ENCODE results near the gene CD200R1L. TPM values are rescaled to one million over a fixed set of nuclear protein-coding genes. Genes with fewer than 3 reads are reported as not detected.

Gene CD200R1L
- total and polyA plus RNA-seq, 2 experiments from 2014 or later, result not detected

GRCh38 chr3:112858410-112859069 lies 11.9 kb upstream of the CD200R1L start:
- DNase-seq (ENCODE audit: low spot score), result no peak

GRCh38 chr3:112857526-112857925 lies 10.9 kb upstream of the CD200R1L start:
- peaks cover 13% of the 10 kb centered on the region for H3K36me3 Mint-ChIP-seq (ENCODE audit: low read depth)
- Histone ChIP-seq H3K4me2 (no peak overlapping the region), H3K27ac (ENCODE audit: low read depth) (no peak overlapping the region), H3K36me3 (ENCODE audit: insufficient read depth) (no peaks in the 10 kb centered on the region), H3K79me2 (replicated peaks; ENCODE audit: insufficient read depth) (no peaks in the 10 kb centered on the region), H3K4me3 (no peak overlapping the region), H3K4me1 (ENCODE audit: insufficient read depth) (no peaks in the 10 kb centered on the region), H3K9me2 (ENCODE audit: insufficient read depth) (peaks cover 4% of the 10 kb centered on the region; the same call in 1 of the 2 replicates), H3K27me3 (ENCODE audit: insufficient read depth) (no peaks in the 10 kb centered on the region), H3F3A (replicated peaks; ENCODE audit: low read depth) (no peaks in the 10 kb centered on the region), H2AFZ (no peak overlapping the region), H4K20me1 (replicated peaks; ENCODE audit: insufficient read depth) (no peaks in the 10 kb centered on the region)
- TF ChIP-seq ETS1 (IDR thresholded peaks at IDR 0.05) (no peak), CREB1 (CRISPR knock-in tag; IDR thresholded peaks at IDR 0.05; ENCODE audit: low read depth) (no peak), STAT1 (IDR thresholded peaks at IDR 0.05; ENCODE audit: unreplicated experiment) (no peak), ZNF331 (CRISPR knock-in tag; IDR thresholded peaks at IDR 0.05; ENCODE audit: low read depth) (no peak), CTCF (conservative IDR thresholded peaks at IDR 0.05; ENCODE audit: low read depth in 2 of 2) (no peak), JUNB (IDR thresholded peaks at IDR 0.05; ENCODE audit: unreplicated experiment) (no peak), ZNF114 (CRISPR knock-in tag; IDR thresholded peaks at IDR 0.05) (no peak)
- no peak for ATAC-seq
- no peak overlapping the region for H3K27ac Mint-ChIP-seq
- H3K9me3 Mint-ChIP-seq, result peaks cover 21% of the 10 kb centered on the region
- H3K27me3 Mint-ChIP-seq (ENCODE audit: insufficient read depth, low read depth, poor library complexity), result no peaks in the 10 kb centered on the region
- no peaks in the 10 kb centered on the region for H3K4me1 Mint-ChIP-seq
- no peak overlapping the region for H3K4me3 Mint-ChIP-seq
- DNase-seq (ENCODE audit: low spot score), result no peak

More at GRCh38 chr3:112858410-112859069, 11.9 kb upstream of the CD200R1L start:
- H3F3A ChIP-seq (replicated peaks; ENCODE audit: low read depth), result no peaks in the 10 kb centered on the region
- ATAC-seq, result no peak
- H3K36me3 Mint-ChIP-seq (ENCODE audit: low read depth), result peaks cover 13% of the 10 kb centered on the region
- H3K4me2 ChIP-seq, result no peak overlapping the region
- H3K4me3 Mint-ChIP-seq, result no peak overlapping the region
- no peak for TF ChIP-seq EZH2 (IDR thresholded peaks at IDR 0.05; ENCODE audit: low read depth, unreplicated experiment)
- TF ChIP-seq EZH2phosphoT487 (IDR thresholded peaks at IDR 0.05; ENCODE audit: unreplicated experiment), result no peak
- no peak for TF ChIP-seq ZNF331 (CRISPR knock-in tag; IDR thresholded peaks at IDR 0.05; ENCODE audit: low read depth)
- no peaks in the 10 kb centered on the region for H3K79me2 ChIP-seq (replicated peaks; ENCODE audit: insufficient read depth)
- no peaks in the 10 kb centered on the region for H3K27me3 Mint-ChIP-seq (ENCODE audit: insufficient read depth, low read depth, poor library complexity)
- H3K9me3 Mint-ChIP-seq, result peaks cover 21% of the 10 kb centered on the region
- no peaks in the 10 kb centered on the region for H3K4me1 ChIP-seq (ENCODE audit: insufficient read depth)
- H3K4me3 ChIP-seq, result no peak overlapping the region
- no peaks in the 10 kb centered on the region for H3K4me1 Mint-ChIP-seq
- H3K27ac Mint-ChIP-seq, result no peak overlapping the region
- peaks cover 4% of the 10 kb centered on the region; the same call in 1 of the 2 replicates for H3K9me2 ChIP-seq (ENCODE audit: insufficient read depth)
- no peak overlapping the region for H3K27ac ChIP-seq (ENCODE audit: low read depth)
- H3K27me3 ChIP-seq (ENCODE audit: insufficient read depth), result no peaks in the 10 kb centered on the region
- no peaks in the 10 kb centered on the region for H4K20me1 ChIP-seq (replicated peaks; ENCODE audit: insufficient read depth)
- no peaks in the 10 kb centered on the region for H3K36me3 ChIP-seq (ENCODE audit: insufficient read depth)
- H2AFZ ChIP-seq, result no peak overlapping the region
